LNCAP (cell line): ENCODE data around the gene PRDM5.

ENCODE experiments used
- CTCF ChIP-seq: fragments of 450-650 bp; IDR thresholded peaks from 2 replicates; pipeline ENCODE4 v1.5.1; 2017; ENCODE audit warnings: mild to moderate bottlenecking

The PRDM5 gene

GRCh38 chr4:120867506-120867905 lies 55.0 kb downstream of the PRDM5 start:
- no peak for TF ChIP-seq CTCF

- no peak for TF ChIP-seq CTCF
These were observed 56.5 kb downstream of the PRDM5 start for GRCh38 chr4:120865985-120866384.

GRCh38 chr4:120864969-120865368 lies 57.6 kb downstream of the PRDM5 start:
- no peak for TF ChIP-seq CTCF

- TF ChIP-seq CTCF: no peak
These were observed 60.1 kb downstream of the PRDM5 start for GRCh38 chr4:120862432-120862831.

GRCh38 chr4:120861852-120862251 lies 60.7 kb downstream of the PRDM5 start:
- TF ChIP-seq CTCF: no peak

GRCh38 chr4:120858776-120859175 lies 63.8 kb downstream of the PRDM5 start:
- TF ChIP-seq CTCF: no peak

GRCh38 chr4:120857312-120857711 lies 65.2 kb downstream of the PRDM5 start:
- no peak for TF ChIP-seq CTCF

GRCh38 chr4:120856294-120856693 lies 66.2 kb downstream of the PRDM5 start:
- TF ChIP-seq CTCF: no peak
